ENCODE results near the gene CYTL1. TPM values are rescaled to one million over a fixed set of nuclear protein-coding genes. Genes with fewer than 3 reads are reported as not detected.
"Not testable (repeated sequence)": the region's sequence is repeated elsewhere in the genome, so short reads cannot be mapped to it uniquely, and the experiment has no call there.

The CYTL1 gene
- total RNA-seq, 4 donors from 2014 or later: 1.3 to 7.4 (median 3.7) TPM

DNA sequence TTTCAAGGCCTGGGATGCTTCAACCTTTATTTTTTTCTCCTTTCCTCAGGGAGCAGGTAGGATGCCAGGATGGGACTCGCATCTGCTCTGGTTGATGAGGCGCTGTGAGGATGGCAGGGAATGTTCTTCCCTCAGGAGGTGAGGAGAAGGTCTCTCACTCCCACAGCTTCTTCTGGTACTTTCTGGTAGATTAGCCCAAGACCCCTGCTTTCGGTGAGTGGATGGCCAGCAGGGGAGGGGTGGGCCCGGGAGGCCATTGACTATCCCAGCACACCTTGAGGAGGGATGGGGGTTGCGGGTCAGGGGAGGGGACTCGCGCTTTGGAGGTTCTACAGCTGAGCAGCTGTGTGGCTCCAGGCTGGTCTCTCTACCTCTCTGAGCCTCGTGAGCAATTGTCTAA lies 14.8 kb downstream of the CYTL1 start:
- DNase-seq: no peak
- Histone ChIP-seq H3K4me3 (replicated peaks in 1 of 3) (no peak overlapping the region), H3K36me3 (no peaks in the 10 kb centered on the region), H3K27ac (no peak overlapping the region), H3K9me3 (no peaks in the 10 kb centered on the region), H3K27me3 (no peaks in the 10 kb centered on the region), H3K4me1 (no peaks in the 10 kb centered on the region)
- intact Hi-C loops (cut with DNase I): no loop called here
- TF ChIP-seq POLR2A (IDR thresholded peaks at IDR 0.05): no peak
- TF ChIP-seq, protein P1, sequence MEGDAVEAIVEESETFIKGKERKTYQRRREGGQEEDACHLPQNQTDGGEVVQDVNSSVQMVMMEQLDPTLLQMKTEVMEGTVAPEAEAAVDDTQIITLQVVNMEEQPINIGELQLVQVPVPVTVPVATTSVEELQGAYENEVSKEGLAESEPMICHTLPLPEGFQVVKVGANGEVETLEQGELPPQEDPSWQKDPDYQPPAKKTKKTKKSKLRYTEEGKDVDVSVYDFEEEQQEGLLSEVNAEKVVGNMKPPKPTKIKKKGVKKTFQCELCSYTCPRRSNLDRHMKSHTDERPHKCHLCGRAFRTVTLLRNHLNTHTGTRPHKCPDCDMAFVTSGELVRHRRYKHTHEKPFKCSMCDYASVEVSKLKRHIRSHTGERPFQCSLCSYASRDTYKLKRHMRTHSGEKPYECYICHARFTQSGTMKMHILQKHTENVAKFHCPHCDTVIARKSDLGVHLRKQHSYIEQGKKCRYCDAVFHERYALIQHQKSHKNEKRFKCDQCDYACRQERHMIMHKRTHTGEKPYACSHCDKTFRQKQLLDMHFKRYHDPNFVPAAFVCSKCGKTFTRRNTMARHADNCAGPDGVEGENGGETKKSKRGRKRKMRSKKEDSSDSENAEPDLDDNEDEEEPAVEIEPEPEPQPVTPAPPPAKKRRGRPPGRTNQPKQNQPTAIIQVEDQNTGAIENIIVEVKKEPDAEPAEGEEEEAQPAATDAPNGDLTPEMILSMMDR (IDR thresholded peaks at IDR 0.05): no peak
- 87 to 92% methylated on average over 6 to 8 of the region's 8 CpGs for WGBS, 2 donors

DNA sequence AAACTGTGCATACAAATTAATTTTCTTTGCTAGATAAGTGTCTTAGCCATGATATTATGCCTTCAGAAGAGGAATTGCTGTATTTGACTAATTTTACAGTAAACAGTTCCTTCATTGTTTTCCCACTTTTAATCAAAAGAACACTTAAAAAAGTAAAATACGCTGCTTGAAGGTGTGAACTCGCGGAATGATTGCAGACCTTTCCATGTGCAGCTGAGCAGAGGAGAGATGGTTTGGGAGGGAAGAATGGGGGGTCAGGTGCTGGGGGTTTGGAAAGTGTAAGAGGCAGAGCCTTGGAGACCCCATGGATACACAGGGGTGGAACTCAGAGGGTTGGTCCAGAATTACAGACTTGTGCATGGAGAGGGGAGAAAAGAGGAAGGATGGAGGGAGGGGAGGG lies 15.3 kb downstream of the CYTL1 start:
- no peak for TF ChIP-seq POLR2A (IDR thresholded peaks at IDR 0.05)
- TF ChIP-seq, protein P1 (IDR thresholded peaks at IDR 0.05): no peak
- Histone ChIP-seq H3K4me1 (no peaks in the 10 kb centered on the region), H3K4me3 (replicated peaks in 1 of 3) (no peak overlapping the region), H3K27me3 (no peaks in the 10 kb centered on the region), H3K27ac (no peak overlapping the region), H3K36me3 (no peaks in the 10 kb centered on the region), H3K9me3 (no peaks in the 10 kb centered on the region)
- DNase-seq: no peak
- intact Hi-C loops (cut with DNase I): no loop called here
- 87 to 89% methylated on average over 3 of the region's 3 CpGs for whole genome bisulfite sequencing, 2 donors

DNA sequence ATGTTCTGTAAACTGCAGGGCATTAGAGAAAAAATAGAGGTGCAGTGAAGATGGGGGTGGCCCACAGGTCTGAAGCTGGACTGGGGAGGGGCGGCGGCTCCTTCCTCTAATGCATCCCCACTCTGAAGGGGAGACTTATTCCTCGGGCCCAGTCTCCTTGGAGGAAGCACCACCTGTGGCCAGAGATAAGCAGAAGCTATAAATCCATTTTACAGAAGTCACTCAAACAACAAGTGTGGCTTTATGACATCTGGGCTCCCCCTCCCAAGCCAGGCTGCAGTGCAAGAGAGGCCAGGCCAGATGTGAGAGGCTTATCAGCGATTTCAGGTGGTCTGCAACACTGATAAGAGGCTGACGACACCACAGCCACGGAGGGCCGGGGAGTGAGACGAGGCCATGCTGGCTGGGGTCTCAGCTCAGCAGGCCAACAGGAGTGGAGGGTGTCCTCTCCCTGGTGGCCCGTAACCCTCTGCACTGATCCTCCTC lies 15.8 kb downstream of the CYTL1 start:
- no peaks in the 10 kb centered on the region for H3K9me3 ChIP-seq

DNA sequence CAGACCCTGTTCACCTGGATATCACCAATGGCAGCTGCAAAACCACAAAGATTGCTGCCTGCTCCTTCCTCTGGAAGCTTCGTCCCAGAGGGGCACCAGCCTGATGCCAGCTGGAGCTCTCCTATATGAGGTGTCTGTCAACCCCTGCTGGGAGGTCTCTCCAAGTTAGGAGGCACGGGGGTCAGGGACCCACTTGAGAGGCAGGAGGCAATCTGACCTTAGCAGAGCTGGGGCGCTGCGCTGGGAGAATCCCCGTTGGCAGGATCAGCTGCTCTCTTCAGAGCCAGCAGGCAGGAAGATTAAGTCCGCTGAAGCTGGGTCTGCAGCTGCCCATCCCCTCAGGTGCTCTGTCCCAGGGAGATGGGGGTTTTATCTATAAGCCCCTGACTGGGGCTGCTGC lies 17.6 kb downstream of the CYTL1 start:
- DNase-seq; H3K4me3 ChIP-seq (replicated peaks in 1 of 3); H3K9me3 ChIP-seq; intact Hi-C loops (cut with DNase I); H3K36me3 ChIP-seq; H3K27me3 ChIP-seq; H3K27ac ChIP-seq; H3K4me1 ChIP-seq: not testable (repeated sequence)
- WGBS, 2 donors: 60 to 73% methylated on average over 2 to 5 of the region's 6 CpGs

More for the DNA sequence above, 15.8 kb downstream of the CYTL1 start:
- 57 to 66% methylated on average over 9 of the region's 9 CpGs for WGBS, 2 donors
- H3K36me3 ChIP-seq: no peaks in the 10 kb centered on the region
- no peaks in the 10 kb centered on the region for H3K27me3 ChIP-seq
- no peaks in the 10 kb centered on the region for H3K4me1 ChIP-seq
- DNase-seq: no peak
- no peak overlapping the region for H3K27ac ChIP-seq
- H3K4me3 ChIP-seq (replicated peaks in 1 of 3): no peak overlapping the region
- intact Hi-C loops (cut with DNase I): no loop called here
- TF ChIP-seq, protein P1 (IDR thresholded peaks at IDR 0.05): no peak
- TF ChIP-seq POLR2A (IDR thresholded peaks at IDR 0.05): no peak

DNA sequence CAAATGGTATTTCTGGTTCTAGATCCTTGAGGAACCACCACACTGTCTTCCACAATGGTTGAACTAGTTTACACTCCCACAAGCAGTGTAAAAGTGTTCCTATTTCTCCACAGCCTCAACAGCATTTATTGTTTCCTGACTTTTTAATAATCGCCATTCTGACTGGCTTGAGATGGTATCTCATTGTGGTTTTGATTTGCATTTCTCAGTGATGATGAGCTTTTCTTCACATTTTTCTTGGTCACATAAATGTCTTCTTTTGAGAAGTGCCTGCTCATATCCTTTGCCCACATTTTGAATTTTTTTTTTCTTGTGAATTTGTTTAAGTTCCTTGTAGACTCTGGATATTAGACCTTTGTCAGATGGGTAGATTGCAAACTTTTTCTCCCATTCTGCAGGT lies 22.3 kb downstream of the CYTL1 start:
- H3K4me1 ChIP-seq; DNase-seq; H3K27me3 ChIP-seq; H3K9me3 ChIP-seq; intact Hi-C loops (cut with DNase I); H3K27ac ChIP-seq; H3K36me3 ChIP-seq; H3K4me3 ChIP-seq (replicated peaks in 1 of 3): not testable (repeated sequence)
- 88 to 92% methylated on average over 1 of the region's 1 CpG for WGBS, 2 donors

DNA sequence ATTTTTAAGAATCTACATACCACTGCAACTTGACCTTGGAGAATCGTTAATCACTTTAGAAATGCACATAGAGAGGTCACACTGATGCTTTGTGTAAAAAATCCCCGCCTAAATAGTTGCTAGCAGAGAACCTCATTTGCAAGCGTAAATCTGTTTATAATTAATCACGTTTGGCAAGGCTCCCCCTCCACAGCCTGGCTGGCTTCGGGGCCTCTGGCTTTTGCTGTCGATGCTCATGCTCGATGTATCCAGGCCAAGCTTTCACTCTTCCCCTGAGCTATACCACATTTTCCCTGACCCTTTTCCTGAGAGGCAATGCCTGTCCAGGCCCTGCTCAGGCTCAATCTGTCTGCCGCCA lies 23.4 kb downstream of the CYTL1 start:
- no peaks in the 10 kb centered on the region for H3K9me3 ChIP-seq
- no peak for TF ChIP-seq POLR2A (IDR thresholded peaks at IDR 0.05)
- H3K4me1 ChIP-seq: peaks cover 0 to 4% of the 10 kb centered on the region in 2 donors
- H3K36me3 ChIP-seq: no peaks in the 10 kb centered on the region
- H3K4me3 ChIP-seq (replicated peaks in 1 of 3): no peak overlapping the region
- H3K27me3 ChIP-seq: no peaks in the 10 kb centered on the region
- no peak for DNase-seq
- WGBS, 2 donors: 66 to 72% methylated on average over 8 of the region's 8 CpGs
- intact Hi-C loops (cut with DNase I): no loop called here
- no peak overlapping the region for H3K27ac ChIP-seq

All from thyroid gland (tissue), 4 donors.